HG02763 (cell line): Measurements from ENCODE around the gene SAMD8.

Experiments
- ATAC-seq: cut with Tn5 transposase; IDR thresholded peaks from one replicate; pipeline ENCODE4 v1.9.1; 2021; ENCODE audit warnings: mild to moderate bottlenecking, moderate library complexity; ENCODE audit not compliant: unreplicated experiment

SAMD8 gene

DNA sequence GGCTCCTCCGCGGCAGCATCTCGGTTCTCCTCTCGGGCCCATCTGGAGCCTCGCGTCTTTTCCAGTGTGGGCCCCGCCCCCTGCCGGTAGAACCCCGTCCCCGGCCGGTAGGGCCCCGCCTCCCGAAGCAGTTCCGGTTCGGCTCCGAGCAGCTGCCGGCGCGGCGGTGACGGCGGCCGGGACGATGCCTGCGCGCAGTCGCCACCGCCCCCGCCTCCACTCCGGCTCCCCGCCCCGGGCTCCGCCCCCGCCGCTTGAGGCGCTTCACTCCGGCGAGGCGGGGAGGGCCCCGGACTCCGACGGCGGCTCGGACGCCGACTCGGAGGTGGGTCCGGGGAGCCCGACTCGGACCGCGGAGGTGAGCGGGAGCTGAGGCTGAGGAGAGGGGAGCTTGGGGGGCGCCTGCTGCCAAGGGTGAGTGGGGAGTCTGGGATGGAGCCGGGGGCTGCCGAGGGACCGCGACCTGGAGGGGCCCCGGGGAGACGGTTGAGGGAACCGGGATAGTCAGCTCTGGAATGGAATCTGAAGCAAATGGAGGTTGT, at the start of gene SAMD8:
Gene SAMD8, plus strand, starts transcription at position 292 of the 542 bp plus-strand sequence. CDS start 38,873 bp downstream, outside the sequence.
- peak; percentile 87 for ATAC-seq

DNA sequence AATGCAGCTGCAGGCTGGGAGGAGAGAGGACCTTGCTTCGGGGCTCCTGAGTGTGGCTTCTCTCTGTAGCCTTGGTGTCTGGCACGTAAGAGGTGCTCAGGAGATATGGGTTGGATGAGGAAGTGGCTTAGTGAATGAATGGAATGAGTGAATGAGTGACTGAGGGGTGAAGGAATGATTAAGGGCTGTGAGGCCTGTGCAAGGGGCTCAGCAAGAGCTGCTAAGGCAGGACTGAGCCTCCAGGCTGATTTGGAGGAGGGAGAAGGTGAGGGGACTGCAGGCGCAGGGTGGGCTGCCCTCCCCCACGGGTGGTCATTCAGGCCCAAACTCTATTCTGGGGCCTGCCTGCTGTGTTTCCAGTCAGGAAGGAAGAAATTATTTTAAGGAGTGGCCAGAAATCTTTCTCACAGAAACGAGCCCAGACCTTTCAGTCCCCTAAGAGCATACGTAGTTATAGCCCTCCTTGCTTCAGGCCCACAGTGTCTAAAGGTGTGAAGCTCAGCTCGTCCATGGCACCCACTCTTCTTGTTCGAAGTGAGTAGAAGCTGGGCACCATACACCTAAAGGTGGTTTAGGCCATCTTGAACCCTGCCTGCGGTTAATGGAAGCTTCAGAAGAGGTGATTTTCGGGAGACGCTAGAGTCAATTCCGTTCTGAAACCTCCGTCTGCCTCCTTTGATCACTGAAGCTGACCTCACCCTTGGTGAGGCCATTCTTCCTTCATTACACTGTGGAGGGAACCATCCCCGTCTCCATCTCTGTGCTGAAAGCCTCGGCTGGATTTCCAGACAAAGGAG, 49.5 kb upstream of the SAMD8 start:
- no peak for ATAC-seq

DNA sequence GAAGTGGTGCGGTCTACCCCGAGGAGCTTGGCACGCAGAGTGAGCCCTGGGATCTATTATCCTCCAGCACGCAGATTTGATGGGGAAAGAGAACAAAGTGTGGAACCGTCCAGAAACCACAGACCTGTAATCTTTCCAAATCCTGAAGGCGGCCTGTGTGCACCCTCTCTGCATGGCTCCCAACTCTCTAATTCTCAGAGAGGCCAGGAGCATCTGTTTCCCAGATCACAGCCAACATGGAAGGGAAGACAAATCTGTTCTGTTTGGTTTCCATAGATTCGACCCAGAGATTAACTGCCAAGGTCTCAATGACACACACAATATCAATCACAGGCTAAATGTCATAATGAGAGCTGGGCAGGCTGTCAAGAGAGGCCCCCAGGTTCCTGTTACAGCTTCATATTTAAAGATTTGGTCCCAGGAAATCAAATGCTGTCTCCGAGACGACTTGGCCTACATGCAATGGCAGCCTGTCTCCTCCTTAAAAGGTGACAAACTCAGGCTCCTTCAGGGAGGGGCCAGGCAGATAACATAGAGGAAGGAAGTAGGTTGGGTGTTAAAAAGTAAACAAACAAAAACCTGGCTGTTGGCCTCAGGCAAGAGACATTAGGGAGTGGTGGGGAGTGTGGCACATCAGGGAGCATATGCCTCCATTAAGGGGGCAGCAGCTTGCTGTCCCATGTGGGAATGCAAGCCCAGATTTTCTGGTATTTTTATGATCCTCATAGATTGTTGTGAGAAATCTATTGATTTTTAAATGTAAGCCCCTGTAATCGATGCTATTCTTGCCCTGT, 48.8 kb upstream of the SAMD8 start:
- no peak for ATAC-seq

DNA sequence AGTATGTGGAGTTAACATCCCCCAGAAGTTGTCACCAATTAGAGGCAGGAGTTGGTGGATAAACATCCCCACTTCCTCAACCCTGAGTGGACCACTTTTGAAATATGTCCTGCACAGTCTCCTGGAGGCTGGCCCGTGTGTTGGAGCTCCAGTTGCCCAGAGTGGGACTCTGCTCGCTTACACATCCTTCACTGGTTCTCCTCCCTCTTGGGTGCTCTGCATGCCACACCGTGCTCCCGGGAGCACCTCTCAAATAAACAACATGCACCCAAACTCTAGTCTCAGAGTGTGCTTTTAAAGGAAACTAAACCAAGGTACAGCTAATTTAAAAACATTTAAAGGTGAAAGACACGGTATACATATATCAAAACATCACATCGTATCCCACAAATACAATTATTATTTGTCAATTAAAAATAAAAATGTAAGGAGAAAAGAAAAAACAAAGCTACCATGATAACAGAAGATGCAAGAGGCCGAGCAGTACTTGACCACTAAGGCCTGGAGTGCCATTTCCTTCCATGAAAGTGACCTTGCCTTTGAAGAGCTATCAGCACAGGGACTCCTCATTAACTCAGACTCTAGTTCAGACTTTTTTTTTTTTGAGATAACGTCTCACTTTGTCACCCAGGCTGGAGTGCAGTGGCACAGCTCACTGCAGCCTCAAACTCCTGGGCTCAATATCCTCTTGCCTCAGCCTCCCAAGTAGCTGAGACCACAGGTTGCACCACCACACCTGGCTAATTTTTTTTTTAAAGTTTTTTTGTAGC, 47.8 kb upstream of the SAMD8 start:
- ATAC-seq, result no peak

DNA sequence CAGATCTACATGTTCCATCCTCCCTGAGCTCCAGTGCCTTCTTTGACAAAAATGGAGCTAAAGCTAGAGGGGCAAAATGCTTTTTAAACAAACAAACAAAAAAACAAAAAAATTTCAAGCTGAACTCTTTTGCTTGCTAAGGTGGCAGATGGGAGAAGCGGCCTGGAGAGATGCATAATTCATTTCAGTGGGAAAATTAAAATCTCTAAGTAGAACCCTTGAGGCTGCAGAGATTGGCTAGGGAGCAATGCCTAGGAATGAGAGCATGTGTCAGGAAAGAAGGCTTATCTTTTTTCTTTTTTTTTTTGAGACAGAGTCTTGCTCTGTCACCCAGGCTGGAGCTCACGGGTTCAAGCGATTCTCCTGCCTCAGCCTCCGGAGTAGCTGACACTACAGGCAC, 46.4 kb upstream of the SAMD8 start:
- ATAC-seq, result no peak

DNA sequence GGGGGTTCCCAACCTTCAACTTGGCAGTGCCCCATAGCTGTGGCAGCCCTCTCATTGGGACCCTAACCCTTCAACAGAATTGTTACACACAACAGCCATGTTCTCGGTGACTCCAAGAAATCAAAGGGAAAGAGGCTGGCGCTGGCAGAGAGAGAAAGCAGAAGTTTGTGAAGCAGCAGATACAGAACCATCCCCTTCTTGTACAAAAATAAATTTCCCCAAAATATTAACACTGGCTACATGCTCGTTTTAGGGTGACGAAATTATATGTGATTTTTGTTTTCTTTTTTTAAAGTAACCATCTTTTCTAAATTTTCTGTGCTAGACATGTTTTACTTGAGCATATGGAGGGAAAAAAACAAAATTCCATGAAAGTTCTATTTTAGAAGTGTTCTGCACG, 45.2 kb upstream of the SAMD8 start:
- no peak for ATAC-seq

DNA sequence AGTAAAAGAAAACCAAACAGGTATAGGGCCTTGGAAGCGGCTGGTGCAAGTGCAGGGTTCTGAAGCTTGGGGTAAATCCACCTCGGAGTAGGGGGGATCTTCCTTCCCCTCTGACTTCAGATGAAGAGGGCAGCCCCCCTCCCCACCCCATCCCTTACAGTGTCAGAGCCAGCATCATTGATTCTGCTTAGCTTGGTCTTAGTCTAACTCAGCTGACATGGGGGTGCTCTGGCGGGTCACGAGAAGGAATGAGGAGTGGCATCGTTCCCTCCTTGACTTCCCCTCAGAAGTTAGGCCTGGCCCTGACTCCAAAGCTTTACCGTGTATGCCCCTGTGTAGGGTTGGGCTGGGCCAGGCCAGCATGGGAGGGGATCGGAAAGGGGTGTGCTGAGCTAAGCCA, 44.2 kb upstream of the SAMD8 start:
- no peak for ATAC-seq

DNA sequence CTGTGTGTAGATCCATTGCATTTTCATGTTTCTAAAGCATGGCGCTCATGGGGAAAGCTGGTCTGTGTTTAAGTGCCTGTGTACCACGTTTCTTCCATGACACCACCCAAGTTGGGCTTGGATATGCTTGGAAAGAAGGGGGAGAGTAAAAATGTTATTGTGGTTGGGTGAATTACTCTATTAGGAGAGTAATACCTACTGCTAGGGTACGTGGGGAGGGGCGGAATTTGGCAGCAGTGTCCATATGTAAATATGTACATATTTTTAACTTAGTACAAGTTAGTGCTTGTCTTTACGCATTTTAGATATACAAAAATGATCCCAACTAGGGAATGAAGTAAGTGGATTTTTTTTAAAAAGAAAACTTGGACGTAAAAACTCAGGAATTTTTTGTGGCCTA, 42.9 kb upstream of the SAMD8 start:
- ATAC-seq, result no peak

DNA sequence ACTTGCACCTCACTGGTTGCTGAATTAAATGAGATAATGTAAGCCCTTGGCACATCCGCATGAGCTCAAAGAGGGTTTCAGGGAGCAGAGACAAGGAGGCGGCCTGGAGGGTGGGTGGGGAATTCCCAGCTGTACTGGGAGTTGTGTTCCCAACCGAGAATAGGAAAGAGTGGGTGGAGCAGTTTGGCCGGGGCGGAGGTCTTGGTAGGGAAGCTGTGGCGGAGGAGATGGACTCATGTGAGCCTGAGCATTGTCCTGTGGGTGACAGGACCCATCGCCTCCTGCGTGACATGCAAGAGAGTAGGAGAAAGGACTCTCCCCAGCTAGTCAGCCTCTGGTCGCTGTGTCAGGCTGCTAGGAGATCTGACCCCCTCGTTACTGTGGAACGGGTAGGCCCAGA, 41.0 kb upstream of the SAMD8 start:
- ATAC-seq, result no peak

DNA sequence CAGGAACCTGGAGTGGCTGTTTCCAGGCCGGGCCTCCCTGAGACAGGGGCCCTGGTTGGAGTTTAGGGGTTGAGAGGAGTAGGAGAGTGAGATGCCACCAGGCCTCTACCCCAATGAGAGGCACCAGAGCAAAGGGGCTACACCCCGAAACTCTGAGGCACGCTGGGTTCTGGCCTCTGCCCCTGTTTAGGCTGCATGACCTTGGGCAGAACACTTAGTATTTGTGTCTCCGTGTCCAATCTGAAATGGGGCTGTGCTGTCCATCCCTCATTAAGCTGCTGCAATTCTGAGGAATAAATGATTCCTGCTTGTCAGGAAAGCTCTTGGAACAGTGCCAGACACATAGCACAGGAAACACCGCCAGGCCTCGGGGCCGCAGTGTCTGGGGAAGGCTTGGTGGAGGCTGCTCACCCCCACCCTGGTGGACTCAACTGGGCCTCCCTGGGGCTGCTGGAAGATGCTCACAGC, 40.5 kb upstream of the SAMD8 start:
- ATAC-seq, result no peak

DNA sequence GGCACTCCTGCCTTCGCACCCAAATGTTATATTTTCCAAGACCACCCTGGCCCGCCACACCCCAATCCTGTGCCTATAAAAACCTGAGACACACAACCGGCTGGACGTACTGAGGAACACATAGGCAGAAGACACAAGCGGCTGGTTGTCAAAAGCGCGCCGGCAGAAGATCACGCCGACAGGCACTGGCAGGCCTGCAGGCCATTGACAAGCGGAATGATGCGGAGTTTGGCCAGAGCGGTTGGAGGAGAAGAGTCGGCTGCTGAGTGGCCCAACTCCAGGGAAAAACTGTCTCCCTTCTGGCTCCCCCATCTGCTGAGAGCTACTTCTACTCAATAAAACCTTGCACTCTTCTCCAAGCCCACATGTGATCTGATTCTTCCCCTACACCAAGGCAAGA, 39.7 kb upstream of the SAMD8 start:
- ATAC-seq, result no peak

DNA sequence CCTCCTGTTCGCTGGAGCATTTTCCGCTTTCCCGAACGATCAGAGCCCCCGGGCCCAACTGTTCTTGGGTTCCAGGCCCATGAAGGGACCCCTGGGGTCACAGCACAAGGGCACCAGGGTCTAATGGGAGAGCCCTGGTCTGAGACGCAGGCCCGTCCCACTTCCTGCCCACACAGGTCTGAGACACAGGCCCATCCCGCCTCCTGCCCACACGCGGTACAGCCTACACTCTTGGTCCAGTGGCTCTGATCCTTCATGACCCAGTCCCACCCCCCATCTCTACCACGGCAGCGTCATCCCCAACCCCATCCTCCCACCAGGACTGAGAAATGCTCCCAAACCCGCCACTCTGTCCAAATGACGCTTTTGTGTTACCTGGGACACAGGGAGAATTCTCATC, 38.7 kb upstream of the SAMD8 start:
- ATAC-seq, result no peak

DNA sequence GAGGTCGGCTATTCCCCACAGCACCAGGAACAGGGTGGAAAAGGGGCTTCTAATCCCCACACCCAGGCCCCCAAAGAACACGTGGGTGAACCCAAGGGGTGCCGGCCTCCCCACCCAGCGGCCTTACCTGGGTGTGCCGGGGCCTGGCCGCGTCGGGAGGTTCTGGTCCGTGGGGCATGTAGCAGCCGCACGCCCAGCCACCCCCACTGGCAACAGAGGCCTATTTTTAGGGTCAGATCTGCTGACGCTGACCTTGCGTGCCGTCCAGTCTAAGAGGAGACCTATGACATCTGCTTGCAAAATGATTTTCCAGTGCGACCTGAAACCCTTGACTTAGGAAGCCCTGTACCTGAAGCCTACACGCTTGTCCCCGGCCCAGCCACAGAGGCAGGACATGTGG, 38.0 kb upstream of the SAMD8 start:
- no peak for ATAC-seq

DNA sequence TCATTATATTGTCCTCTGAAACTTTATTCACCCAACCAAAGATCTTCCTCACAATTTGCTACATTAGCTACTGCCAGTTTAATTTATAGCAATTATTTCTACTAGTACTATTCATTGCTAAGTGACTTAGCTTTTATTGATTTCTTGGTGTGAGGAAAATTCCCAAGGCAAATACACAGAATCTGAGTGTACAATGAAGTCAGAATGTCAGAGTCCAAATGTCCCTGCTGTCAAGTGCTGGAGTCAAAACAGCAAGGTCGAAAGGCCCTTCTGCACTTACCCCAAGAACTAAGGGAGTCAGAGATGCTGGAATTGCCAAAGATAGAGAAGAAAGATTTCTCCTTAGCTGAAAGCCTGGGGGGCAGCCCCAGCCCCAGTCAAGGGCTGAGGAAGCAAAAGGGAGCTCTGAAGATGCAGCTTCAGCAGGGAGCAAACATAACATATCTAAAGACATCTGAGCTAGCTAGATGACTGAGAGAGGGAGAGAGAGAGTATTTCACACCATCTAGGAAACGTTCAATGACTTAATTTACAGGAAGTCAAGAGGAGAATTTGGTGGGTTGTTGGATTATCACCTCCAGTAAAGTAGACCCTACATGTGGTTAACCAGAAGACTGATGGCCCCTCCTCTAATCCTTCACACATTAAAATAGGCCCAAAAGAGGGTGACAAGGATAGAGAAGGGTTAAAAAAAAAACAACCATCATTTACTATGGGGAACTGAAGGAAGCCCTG, 36.6 kb upstream of the SAMD8 start:
- ATAC-seq, result no peak

DNA sequence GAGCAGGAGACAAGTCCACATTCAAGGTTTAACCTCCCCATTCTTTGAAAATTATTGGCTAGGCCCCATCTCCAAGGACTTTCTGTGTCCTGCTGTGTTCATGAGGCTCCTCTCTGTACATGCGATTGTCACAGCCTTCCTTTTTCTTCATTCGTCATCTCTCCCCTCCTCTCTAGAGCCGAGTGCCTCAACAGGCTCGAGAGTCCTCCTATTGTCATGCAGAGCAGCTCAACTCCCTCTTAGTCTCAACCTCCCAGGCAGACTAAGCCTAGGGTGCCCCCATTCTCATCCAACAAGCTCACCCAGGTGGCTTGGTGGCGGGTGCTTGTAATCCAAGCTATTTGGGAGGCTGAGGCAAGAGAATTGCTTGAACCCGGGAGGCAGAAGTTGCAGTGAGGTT, 35.1 kb upstream of the SAMD8 start:
- no peak for ATAC-seq

DNA sequence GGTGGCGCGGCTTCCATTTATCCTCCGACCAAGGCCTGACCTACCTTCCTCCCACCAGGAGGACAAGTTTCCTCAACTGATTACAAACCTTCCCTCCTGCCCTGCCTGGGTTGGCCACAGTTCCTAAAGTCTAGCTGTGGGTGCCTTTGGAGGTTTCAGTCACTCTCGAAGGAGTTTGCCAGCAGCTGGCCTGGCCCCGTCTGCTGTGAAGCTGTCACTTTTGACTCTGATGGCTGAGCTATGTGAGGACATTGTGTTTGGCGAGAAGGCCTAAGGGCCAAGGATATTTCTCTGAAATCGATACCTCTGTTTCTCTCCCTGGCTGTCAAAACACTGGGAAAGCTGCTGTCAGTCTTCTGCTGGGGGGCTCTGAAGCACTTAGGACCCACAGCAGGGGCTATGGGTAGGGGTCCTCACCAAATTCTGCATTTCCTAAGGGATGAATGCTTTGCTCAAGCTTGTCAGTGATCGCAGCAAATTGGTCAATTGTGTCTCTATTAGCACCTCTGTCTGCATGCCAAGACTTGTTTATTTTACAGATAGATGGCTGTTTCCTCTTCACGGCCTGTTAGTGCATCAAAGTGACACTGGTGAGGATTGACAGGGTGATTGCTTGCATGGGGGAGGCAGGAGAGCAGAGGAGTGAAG, 31.9 kb upstream of the SAMD8 start:
- ATAC-seq, result no peak

DNA sequence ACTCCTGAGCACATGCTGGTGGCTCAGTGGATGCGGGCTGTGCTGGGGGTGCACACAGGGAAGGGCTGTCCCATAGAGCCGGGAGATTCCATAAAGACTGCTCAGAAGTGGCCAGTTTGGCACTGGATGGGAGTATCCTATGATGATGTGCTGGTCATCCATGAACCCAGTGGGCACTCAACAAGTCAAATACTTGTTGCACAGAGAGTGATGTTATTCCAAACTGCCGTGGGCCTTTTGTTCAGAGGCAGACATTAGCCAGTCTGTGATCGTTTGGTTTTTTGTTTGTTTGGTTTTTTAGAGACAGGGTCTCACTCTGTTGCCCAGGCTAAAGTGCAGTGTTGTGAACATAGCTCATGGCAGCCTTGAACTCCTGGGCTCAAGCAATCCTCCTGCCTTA, 30.9 kb upstream of the SAMD8 start:
- no peak for ATAC-seq

DNA sequence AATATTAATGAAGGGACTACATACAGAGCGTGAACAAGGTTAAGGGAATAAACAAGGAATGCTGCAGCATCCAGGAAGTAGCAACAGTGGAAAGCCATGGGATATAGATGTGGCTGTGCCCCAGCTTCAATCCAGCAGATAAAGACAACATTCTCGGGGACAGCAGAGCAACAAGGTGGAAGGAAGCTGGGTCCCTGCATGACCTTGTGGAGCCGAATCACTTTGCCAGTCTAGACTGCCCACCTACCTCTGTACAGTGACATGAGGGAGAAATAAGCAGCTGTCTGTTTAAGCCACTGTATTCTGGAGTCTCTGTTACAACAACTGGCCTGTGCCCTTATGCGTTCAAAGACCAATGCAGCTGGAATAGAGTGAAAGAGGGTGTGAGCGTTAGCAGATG, 30.1 kb upstream of the SAMD8 start:
- no peak for ATAC-seq

DNA sequence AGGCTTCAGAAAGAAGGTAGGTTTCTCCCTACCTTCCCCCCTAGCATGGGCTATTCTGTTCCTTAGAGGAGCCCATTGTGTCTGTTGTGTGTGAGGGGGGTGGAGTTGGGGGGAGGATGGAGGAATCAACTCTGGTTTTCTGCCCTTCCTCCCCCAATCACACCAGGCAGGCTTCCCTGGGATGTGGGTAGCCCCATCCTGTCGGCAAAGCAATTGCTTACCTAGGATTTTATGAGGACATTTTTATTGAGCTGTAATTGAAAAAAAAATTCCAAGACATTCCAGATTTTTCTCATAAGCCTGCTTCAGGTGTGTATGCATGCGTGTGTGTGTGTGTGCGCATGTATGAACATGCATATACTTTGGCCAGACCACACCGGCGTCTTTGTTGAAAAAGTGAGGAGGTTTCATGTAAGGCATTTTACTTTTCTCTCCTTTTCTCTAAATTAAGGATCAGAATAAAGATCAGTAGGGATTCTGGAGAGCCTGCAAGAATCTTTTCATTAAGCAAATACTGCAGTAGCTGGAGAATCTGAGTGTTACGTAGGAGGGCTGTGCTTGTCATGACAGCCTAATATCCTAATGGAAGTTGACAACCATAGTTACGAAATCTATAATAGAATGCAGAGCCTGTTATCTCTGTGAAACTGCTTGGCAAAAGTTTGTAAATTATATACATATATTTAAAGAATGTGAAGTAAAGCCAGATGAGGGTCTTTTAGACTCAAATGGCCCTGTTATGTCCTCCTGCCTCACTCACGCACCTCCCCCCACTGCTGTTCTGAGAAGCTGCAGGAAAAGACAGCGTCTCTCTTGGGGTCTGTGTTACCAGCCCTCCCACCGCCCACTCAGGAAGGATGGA, 27.3 kb upstream of the SAMD8 start:
- ATAC-seq, result no peak
